Sigmoid colon (tissue), 7 donors: ENCODE data around the gene TSPYL6. TPM values are rescaled to one million over a fixed set of nuclear protein-coding genes. Genes with fewer than 3 reads are reported as not detected.
A peak's percentile ranks its signal among the peaks of the same experiment; 100 is the strongest.

Experiments used
- DNase-seq: peaks from one replicate; pipeline ENCODE4 v3.0.0-alpha.2; 2019
- H3K27ac ChIP-seq, 4 donors: fragments of 200-600 bp; sonication (generic); one replicate each; pipeline ENCODE4 v1.5.1; 2016 to 2019; ENCODE audit warnings: mild to moderate bottlenecking in 1 of 4
- H3K27me3 ChIP-seq, 3 donors: fragments of 200-600 bp; sonication (generic); one replicate each; pipeline ENCODE4 v1.5.1; 2019; ENCODE audit warnings: mild to moderate bottlenecking in 1 of 3
- H3K36me3 ChIP-seq, 4 donors: fragments of 200-600 bp; sonication (generic); one replicate each; pipeline ENCODE4 v1.5.1; 2016 to 2019
- H3K4me1 ChIP-seq, 4 donors: fragments of 200-600 bp; sonication (generic); one replicate each; pipeline ENCODE4 v1.5.1; 2017 to 2019
- H3K4me3 ChIP-seq, 4 donors: fragments of 200-600 bp; sonication (generic); one replicate each; pipeline ENCODE4 v1.5.1; 2017 to 2019; ENCODE audit warnings: mild to moderate bottlenecking in 2 of 4, moderate library complexity in 1 of 4
- H3K9me3 ChIP-seq, 4 donors: fragments of 200-600 bp in 3 of 4; sonication (generic) in 3 of 4; one replicate each; pipeline versions ENCODE4 v1.5.1 to v1.6.1; 2013 to 2019
- EP300 ChIP-seq, 4 donors: sonication (generic); formaldehyde crosslinking; IDR thresholded peaks; one replicate each; pipeline ENCODE4 v1.6.1; 2017; ENCODE audit warnings: antibody characterized with exemption in 4 of 4
- POLR2A ChIP-seq, 2 donors: fragments of 450-650 bp; IDR thresholded peaks; one replicate each; pipeline ENCODE4 v1.6.1; 2016; ENCODE audit warnings: antibody characterized with exemption in 2 of 2, mild to moderate bottlenecking in 2 of 2, moderate library complexity in 2 of 2
- POLR2AphosphoS5 ChIP-seq, 4 donors: sonication (generic); formaldehyde crosslinking; IDR thresholded peaks; one replicate each; pipeline ENCODE4 v1.6.1; 2017; ENCODE audit warnings: antibody characterized with exemption in 4 of 4
- WGBS, 2 donors: extraction: QIAGEN DNeasy Blood & Tissue Kit; methylation state at CpG; one replicate each; pipeline ENCODE4 v1.1.7; 2013; 5-methylcytosine and 5-hydroxymethylcytosine counted together
- intact Hi-C: fragments of 100-400 bp; cut with DNase I; formaldehyde crosslinking; loops from one replicate; pipeline ENCODE4 v1.15.1; 2023
- polyA plus RNA-seq, 3 donors: library from polyadenylated mRNA; stranded (reverse); fragments of 200-250 nt; gene quantifications; one replicate each; pipeline ENCODE4 v1.2.3, GENCODE V29; 2013
- total RNA-seq, 4 donors: library from RNA; depleted of rRNA; stranded (reverse); fragments of >200 nt; gene quantifications; one replicate each; pipeline ENCODE4 v1.1.0, GENCODE V29; 2016
- TF ChIP-seq, protein P1 (sequence below), 4 experiments: fragments of 450-650 bp in 3 of 4; fragments of 200-600 bp in 1 of 4; IDR thresholded peaks; one replicate each; pipeline ENCODE4 v1.5.1; 2016 to 2019; ENCODE audit warnings: antibody characterized with exemption in 4 of 4, mild to moderate bottlenecking in 3 of 4, moderate library complexity in 2 of 4
- donor health status: healthy with polysubstance abuse.
- donor health status: Bipolar disorder and iron deficiency.
- donor health status: healthy.

TSPYL6 gene
- total and polyA plus RNA-seq, 7 donors, result 0.16 TPM; not detected in 6

DNA sequence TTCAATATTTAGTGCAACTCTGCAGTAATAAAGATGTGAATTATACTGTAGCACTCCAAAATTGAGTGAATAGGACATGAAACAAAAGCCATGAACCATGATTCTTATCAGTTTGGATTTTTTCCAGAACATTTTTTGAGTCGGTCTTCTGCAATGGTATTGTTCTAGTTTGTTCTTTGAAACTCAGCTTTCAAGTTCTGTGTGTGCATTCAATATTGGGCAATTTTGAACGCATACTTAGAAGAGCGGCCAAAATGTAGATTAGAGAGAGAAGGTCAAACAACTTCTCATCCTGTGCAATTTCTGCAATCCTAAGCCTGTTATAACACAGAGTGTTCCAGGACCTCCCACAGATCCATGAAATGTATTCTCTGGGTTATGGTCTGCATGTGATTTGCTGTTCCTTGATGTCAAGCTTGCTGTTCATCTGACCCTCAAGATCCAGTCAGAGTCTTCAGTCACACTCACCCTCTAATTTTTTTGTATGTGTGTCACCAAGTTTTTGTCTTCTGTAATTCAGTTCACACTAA is 48.3 kb downstream of the TSPYL6 start:
- Histone ChIP-seq H3K4me1 (peaks cover 0 to 32% (median 20%) of the 10 kb centered on the region in 4 donors), H3K27ac (peak overlapping the region in 2 of 4 donors; percentile 22 to 59), H3K9me3 (no peaks in the 10 kb centered on the region), H3K27me3 (no peaks in the 10 kb centered on the region), H3K4me3 (no peak overlapping the region), H3K36me3 (no peaks in the 10 kb centered on the region)
- WGBS, 2 donors, result 22 to 62% methylated on average over 3 of the region's 3 CpGs
- TF ChIP-seq, protein P1, sequence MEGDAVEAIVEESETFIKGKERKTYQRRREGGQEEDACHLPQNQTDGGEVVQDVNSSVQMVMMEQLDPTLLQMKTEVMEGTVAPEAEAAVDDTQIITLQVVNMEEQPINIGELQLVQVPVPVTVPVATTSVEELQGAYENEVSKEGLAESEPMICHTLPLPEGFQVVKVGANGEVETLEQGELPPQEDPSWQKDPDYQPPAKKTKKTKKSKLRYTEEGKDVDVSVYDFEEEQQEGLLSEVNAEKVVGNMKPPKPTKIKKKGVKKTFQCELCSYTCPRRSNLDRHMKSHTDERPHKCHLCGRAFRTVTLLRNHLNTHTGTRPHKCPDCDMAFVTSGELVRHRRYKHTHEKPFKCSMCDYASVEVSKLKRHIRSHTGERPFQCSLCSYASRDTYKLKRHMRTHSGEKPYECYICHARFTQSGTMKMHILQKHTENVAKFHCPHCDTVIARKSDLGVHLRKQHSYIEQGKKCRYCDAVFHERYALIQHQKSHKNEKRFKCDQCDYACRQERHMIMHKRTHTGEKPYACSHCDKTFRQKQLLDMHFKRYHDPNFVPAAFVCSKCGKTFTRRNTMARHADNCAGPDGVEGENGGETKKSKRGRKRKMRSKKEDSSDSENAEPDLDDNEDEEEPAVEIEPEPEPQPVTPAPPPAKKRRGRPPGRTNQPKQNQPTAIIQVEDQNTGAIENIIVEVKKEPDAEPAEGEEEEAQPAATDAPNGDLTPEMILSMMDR (IDR thresholded peaks at IDR 0.05), result no peak
- TF ChIP-seq EP300 (IDR thresholded peaks at IDR 0.05) (no peak), POLR2A (IDR thresholded peaks at IDR 0.05) (no peak), POLR2AphosphoS5 (IDR thresholded peaks at IDR 0.05) (no peak)
- DNase-seq, result no peak
- intact Hi-C loops, result loop anchor here (5.0 to 10.0 kb wide), 3 partner anchors 250 to 500 kb away; partner anchors contain the start of gene SPTBN1

DNA sequence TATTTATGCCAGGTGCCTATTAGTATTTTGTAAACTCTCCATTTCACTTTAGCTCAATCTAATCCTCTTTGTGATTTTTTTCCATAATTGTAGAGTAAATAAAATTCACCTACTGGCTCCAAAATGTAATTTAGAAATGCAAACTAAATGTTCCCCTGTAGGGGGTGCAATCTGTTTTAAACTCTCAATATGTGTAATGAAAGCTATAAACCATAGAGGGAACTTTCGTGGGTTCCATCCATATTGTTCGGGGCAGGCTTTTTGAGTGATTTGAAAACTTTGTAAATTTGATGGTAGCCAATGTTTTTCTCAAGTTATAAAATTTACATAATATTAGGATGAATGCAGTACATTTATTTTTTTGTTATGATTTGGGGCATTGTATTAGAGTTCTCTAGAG is 49.4 kb downstream of the TSPYL6 start:
- H3K4me3 ChIP-seq, result no peak overlapping the region
- no peak for DNase-seq
- 44 to 65% methylated on average over 2 of the region's 2 CpGs for whole genome bisulfite sequencing, 2 donors
- H3K36me3 ChIP-seq, result no peaks in the 10 kb centered on the region
- no peaks in the 10 kb centered on the region for H3K9me3 ChIP-seq
- H3K27ac ChIP-seq, result no peak overlapping the region
- TF ChIP-seq, protein P1 (IDR thresholded peaks at IDR 0.05), result peak; percentile 51 to 63 (median 53)
- TF ChIP-seq POLR2A (IDR thresholded peaks at IDR 0.05), result no peak
- TF ChIP-seq EP300 (IDR thresholded peaks at IDR 0.05), result no peak
- H3K27me3 ChIP-seq, result no peaks in the 10 kb centered on the region
- H3K4me1 ChIP-seq, result peaks cover 0 to 21% (median 14%) of the 10 kb centered on the region in 4 donors
- intact Hi-C loops, result loop anchor here (5.0 to 10.0 kb wide), 3 partner anchors 251 to 501 kb away; partner anchors contain the start of gene SPTBN1

DNA sequence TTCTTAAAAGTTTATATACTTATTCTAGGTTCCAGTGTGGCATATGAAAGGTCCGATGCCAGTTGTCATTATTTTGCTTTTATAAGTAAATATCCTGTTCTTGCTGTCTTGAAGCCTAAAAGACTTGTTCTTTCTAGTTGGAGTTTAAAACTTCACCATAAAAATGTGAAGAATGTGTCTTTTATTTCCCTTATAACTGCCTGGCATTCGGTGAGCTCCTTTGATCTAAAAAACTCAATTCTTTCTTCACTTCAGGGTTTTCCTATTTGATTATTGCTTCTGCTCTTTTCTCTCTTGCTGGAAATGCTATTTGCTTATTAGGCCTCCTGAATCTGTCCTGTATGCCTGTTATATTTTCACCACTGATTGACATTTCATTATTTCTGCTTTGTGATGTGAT is 51.6 kb downstream of the TSPYL6 start:
- Histone ChIP-seq H3K4me3 (no peak overlapping the region), H3K9me3 (no peaks in the 10 kb centered on the region), H3K4me1 (peaks cover 0 to 19% (median 13%) of the 10 kb centered on the region in 4 donors), H3K27ac (no peak overlapping the region), H3K27me3 (no peaks in the 10 kb centered on the region), H3K36me3 (no peaks in the 10 kb centered on the region)
- TF ChIP-seq, protein P1 (IDR thresholded peaks at IDR 0.05), result no peak
- no peak for TF ChIP-seq POLR2AphosphoS5 (IDR thresholded peaks at IDR 0.05)
- no peak for TF ChIP-seq POLR2A (IDR thresholded peaks at IDR 0.05)
- TF ChIP-seq EP300 (IDR thresholded peaks at IDR 0.05), result no peak
- intact Hi-C loops, result loop anchor here (10.0 kb wide), 1 partner anchor 440 kb away; no protein-coding TSS in a partner anchor
- no peak for DNase-seq
- WGBS, 2 donors, result 88 to 89% methylated on average over 2 of the region's 2 CpGs

Other genes with a start within 250 kb of the TSPYL6 start
- gene ACYP2, start 140.6 kb downstream of the TSPYL6 start, total RNA-seq, result 10 to 100 TPM; 15.8 to 32.0 (median 26.7) TPM
- 10 to 100 TPM; 13.2 to 19.8 (median 17.6) TPM for gene ACYP2, start 140.6 kb downstream of the TSPYL6 start, polyA plus RNA-seq
- 100 to 1,000 TPM; 169 to 273 (median 259) TPM for gene SPTBN1, start 200.1 kb upstream of the TSPYL6 start, total RNA-seq
- gene SPTBN1, start 200.1 kb upstream of the TSPYL6 start, polyA plus RNA-seq, result 100 to 1,000 TPM in 1 of 3 donors, 10 to 100 TPM in 2; 23.1 to 101 (median 36.6) TPM